H1 (cell line): Measurements from ENCODE around the gene ATP7A. TPM values are rescaled to one million over a fixed set of nuclear protein-coding genes. Genes with fewer than 3 reads are reported as not detected.

Experiments
- CBX5 ChIP-seq: fragments of 300-800, 300-1000 bp; sonication (generic); IDR thresholded peaks from 2 replicates; pipeline ENCODE4 v1.7.1; 2016; ENCODE audit warnings: antibody characterized with exemption, low read length, low read depth
- CHD2 ChIP-seq: IDR thresholded peaks from 2 replicates; pipeline ENCODE4 v1.6.1; 2012; ENCODE audit warnings: low read length, improper control_type of control experiment
- EGR1 ChIP-seq: IDR thresholded peaks from 2 replicates; pipeline ENCODE4 v1.6.1; 2011; ENCODE audit warnings: low read depth, low read length, borderline replicate concordance
- JUND ChIP-seq: IDR thresholded peaks from 2 replicates; pipeline ENCODE4 v1.6.1; 2011; ENCODE audit warnings: mild to moderate bottlenecking, improper control_type of control experiment, low read length
- TAF1 ChIP-seq: IDR thresholded peaks from 2 replicates; pipeline ENCODE4 v1.6.1; 2011; ENCODE audit warnings: mild to moderate bottlenecking, low read depth, low read length
- TCF12 ChIP-seq: IDR thresholded peaks from 2 replicates; pipeline ENCODE4 v1.6.1; 2011; ENCODE audit warnings: low read depth, mild to moderate bottlenecking, low read length
- polyA plus RNA-seq, 7 experiments: library from polyadenylated mRNA; depleted of rRNA in 3 of 7; stranded (reverse) in 5 of 7; unstranded in 2 of 7; fragments of >200 nt in 5 of 7; fragments of 200-250 nt in 2 of 7; gene quantifications; 1 replicate in 5 of 7; 2 replicates in 1 of 7; 4 replicates in 1 of 7; pipeline versions ENCODE4 v1.2.1 to v1.2.3, GENCODE V29; 2011 to 2013; ENCODE audit warnings: missing spikeins in 2 of 7, mixed read lengths in 2 of 7
- total RNA-seq: library from RNA; stranded (reverse); fragmentation: NEBNext Ultra II Directional; extraction: Animal tissue kit (Norgen Biotek cat#: 25700); gene quantifications from 2 replicates; pipeline ENCODE4 v1.2.1, GENCODE V29; 2021

The ATP7A gene
- total and polyA plus RNA-seq, 2 of the 8 experiments (the other 6 are each of a cell fraction or from before 2014, with no cell fraction given), result 0.73 to 2.8 TPM

GRCh38 chrX:78037881-78038280, 127.4 kb downstream of the ATP7A start (continued):
- TF ChIP-seq JUND (no peak), EGR1 (no peak), TCF12 (no peak), CBX5 (no peak), CHD2 (no peak), TAF1 (no peak)
